ENCODE results near the gene DDRGK1.

GRCh38 chr20:3177746-3178485, 26.6 kb downstream of the DDRGK1 start:
- no peak for TF ChIP-seq POLR2A (IDR thresholded peaks at IDR 0.05)
- no peak for TF ChIP-seq CTCF (IDR thresholded peaks at IDR 0.05)
- TF ChIP-seq EP300 (IDR thresholded peaks at IDR 0.05), result no peak

All from tibial nerve (tissue), 4 donors.